GM23338 (cell line): ENCODE data around the gene ATF6. TPM values are rescaled to one million over a fixed set of nuclear protein-coding genes. Genes with fewer than 3 reads are reported as not detected.

Source experiments
- EZH2 ChIP-seq: fragments of 200-600 bp; sonication (generic); IDR thresholded peaks from one replicate; pipeline ENCODE4 v1.8.0; 2017; ENCODE audit warnings: antibody characterized with exemption, mild to moderate bottlenecking, low read depth; ENCODE audit not compliant: unreplicated experiment
- NANOG ChIP-seq: IDR thresholded peaks from 2 replicates; pipeline ENCODE4 v1.6.1; 2016; ENCODE audit warnings: antibody characterized with exemption, borderline replicate concordance
- POLR2AphosphoS5 ChIP-seq: IDR thresholded peaks from 2 replicates; pipeline ENCODE4 v1.6.1; 2016; ENCODE audit warnings: antibody characterized with exemption, low read depth
- REST ChIP-seq: IDR thresholded peaks from one replicate; pipeline ENCODE4 v1.6.1; 2018; ENCODE audit warnings: antibody characterized with exemption; ENCODE audit not compliant: unreplicated experiment
- ZNF114 ChIP-seq: fragments of 250-450 bp; sonication (Bioruptor Pico); IDR thresholded peaks from 2 replicates; pipeline ENCODE4 v1.5.0; 2020; ENCODE audit warnings: mild to moderate bottlenecking, moderate library complexity
- ZNF462 ChIP-seq: fragments of 250-450 bp; sonication (Bioruptor Pico); IDR thresholded peaks from 2 replicates; pipeline ENCODE4 v1.5.0; 2020; ENCODE audit warnings: mild to moderate bottlenecking, moderate library complexity
- polyA plus RNA-seq: library from polyadenylated mRNA; unstranded; fragments of >200 nt; fragmentation: Nextera tagmentation; extraction: Ambion mirVana; gene quantifications from 2 replicates; pipeline ENCODE4 v1.2.1, GENCODE V29; 2016
- total RNA-seq: library from RNA; depleted of rRNA; stranded (reverse); fragments of >200 nt; shearing (Covaris generic); gene quantifications from 2 replicates; pipeline ENCODE4 v1.2.3, GENCODE V29; 2014

ATF6 gene
- total and polyA plus RNA-seq, 2 experiments from 2014 or later: 5.0 to 13.5 TPM

- TF ChIP-seq ZNF462 (CRISPR knock-in tag) (no peak), NANOG (no peak), EZH2 (no peak), REST (no peak), POLR2AphosphoS5 (no peak), ZNF114 (CRISPR knock-in tag) (no peak)
These were observed 166.5 kb downstream of the ATF6 start (continued) for GRCh38 chr1:161932668-161933067.
